Activated CD8-positive, alpha-beta memory T cell treated with anti-CD3 and anti-CD28 coated beads, Interleukin-2, amount 10 ng/mL, durations not matched to agents 7 days and 5 days (primary cell): ENCODE data around the gene AKR1D1. TPM values are rescaled to one million over a fixed set of nuclear protein-coding genes. Genes with fewer than 3 reads are reported as not detected.
"Not testable (repeated sequence)": the region's sequence is repeated elsewhere in the genome, so short reads cannot be mapped to it uniquely, and the experiment has no call there.

ENCODE experiments used
- ATAC-seq: fragments of 150-1000 bp; cut with Tn5 transposase; one replicate; pipeline ENCODE4 v1.10.0; 2021; ENCODE audit warnings: moderate library complexity
- CTCF ChIA-PET: fragments of 350-600 bp; sonication (Branson Sonifier 250); formaldehyde crosslinking; loops from one replicate; lab custom pipeline; 2021; ENCODE audit warnings: antibody characterized with exemption; lab: Charles Lee
- DNase-seq: peaks from one replicate; pipeline ENCODE4 v3.0.0-alpha.2; 2020
- H3K27ac Mint-ChIP-seq: one replicate; pipeline ENCODE4 v1.8.0; 2021; ENCODE audit warnings: mild to moderate bottlenecking, mixed read lengths
- H3K27me3 Mint-ChIP-seq: one replicate; pipeline ENCODE4 v1.8.0; 2021; ENCODE audit warnings: mixed read lengths
- H3K36me3 Mint-ChIP-seq: one replicate; pipeline ENCODE4 v1.8.0; 2021; ENCODE audit warnings: mild to moderate bottlenecking, mixed read lengths
- H3K4me1 Mint-ChIP-seq: one replicate; pipeline ENCODE4 v1.8.0; 2021; ENCODE audit warnings: mixed read lengths
- H3K4me3 Mint-ChIP-seq: one replicate; pipeline ENCODE4 v1.8.0; 2021; ENCODE audit warnings: mild to moderate bottlenecking, moderate library complexity, mixed read lengths
- H3K9me3 Mint-ChIP-seq: one replicate; pipeline ENCODE4 v1.8.0; 2022; ENCODE audit warnings: low read depth, mixed read lengths
- total RNA-seq, 2 experiments: library from RNA; stranded (reverse); gene quantifications; one replicate each; pipeline ENCODE4 v1.2.3, GENCODE V29; 2021

The AKR1D1 gene
- total RNA-seq, 2 experiments from 2014 or later: not detected

DNA sequence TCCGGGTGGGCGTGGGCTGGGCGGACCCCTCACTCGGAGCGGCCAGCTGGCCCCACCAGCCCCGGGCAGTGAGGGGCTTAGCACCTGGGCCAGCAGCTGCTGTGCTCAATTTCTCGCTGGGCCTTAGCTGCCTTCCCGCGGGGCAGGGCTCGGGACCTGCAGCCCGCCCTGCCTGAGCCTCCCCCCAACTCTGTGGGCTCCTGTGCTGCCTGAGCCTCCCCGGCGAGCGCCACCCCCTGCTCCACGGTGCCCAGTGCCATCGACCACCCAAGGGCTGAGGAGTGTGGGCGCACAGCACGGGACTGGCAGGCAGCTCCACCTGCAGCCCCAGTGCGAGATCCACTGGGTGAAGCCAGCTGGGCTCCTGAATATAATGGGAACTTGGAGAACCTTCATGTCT, 70.0 kb downstream of the AKR1D1 start:
- H3K36me3 Mint-ChIP-seq, H3K27ac Mint-ChIP-seq, H3K4me3 Mint-ChIP-seq, CTCF ChIA-PET, DNase-seq, H3K4me1 Mint-ChIP-seq, ATAC-seq, H3K9me3 Mint-ChIP-seq: not testable (repeated sequence)
- H3K27me3 Mint-ChIP-seq: peaks cover 14% of the 10 kb centered on the region

GRCh38 chr7:138146757-138147734, 70.8 kb downstream of the AKR1D1 start:
- H3K4me3 Mint-ChIP-seq, H3K9me3 Mint-ChIP-seq, H3K27ac Mint-ChIP-seq, H3K36me3 Mint-ChIP-seq, H3K4me1 Mint-ChIP-seq, DNase-seq, ATAC-seq, CTCF ChIA-PET: not testable (repeated sequence)
- H3K27me3 Mint-ChIP-seq: peaks cover 14% of the 10 kb centered on the region

DNA sequence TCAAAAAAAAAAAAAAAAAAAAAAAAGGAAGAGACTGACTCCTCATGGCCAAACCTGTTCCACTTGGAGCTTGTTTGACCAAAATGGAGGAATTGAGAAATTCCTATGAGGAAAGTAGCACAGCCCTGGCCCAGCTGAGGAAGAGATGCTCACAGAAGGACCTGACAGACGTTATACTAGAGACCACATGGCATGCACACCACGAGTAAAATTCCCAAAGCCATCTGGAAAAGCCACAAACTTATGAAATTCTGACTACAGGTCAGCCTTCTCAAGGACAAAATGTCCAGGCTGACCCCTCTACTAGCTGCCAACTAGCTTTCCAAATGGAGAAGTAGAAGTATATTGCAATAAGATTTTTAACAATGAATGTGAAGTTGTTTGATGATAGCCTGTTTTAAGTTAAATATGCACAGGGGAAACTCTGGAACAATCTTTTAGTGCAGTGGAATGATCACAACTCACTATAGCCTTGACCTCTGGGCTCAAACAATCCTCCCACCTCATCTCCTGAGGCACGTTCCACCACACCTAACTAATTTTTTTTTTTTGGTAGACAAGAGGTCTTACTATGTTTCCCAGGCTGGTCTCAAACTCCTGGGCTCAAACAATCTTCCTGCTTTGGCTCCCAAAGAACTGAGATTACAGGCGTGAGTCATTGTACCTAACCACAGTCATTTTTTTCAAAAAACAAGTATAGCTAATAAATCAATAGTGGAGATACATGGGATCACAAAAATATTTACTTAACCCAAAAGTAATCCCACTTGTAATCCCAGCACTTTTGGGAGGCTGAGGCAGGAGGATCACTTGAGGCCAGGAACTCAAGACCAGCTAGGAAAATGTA, 75.7 kb downstream of the AKR1D1 start:
- CTCF ChIA-PET: no interaction called here
- peaks cover 3% of the 10 kb centered on the region for H3K4me1 Mint-ChIP-seq
- no peaks in the 10 kb centered on the region for H3K36me3 Mint-ChIP-seq
- H3K27ac Mint-ChIP-seq: no peak overlapping the region
- H3K4me3 Mint-ChIP-seq: no peak overlapping the region
- H3K9me3 Mint-ChIP-seq: no peaks in the 10 kb centered on the region
- no peak for DNase-seq
- ATAC-seq: no peak
- H3K27me3 Mint-ChIP-seq: peaks cover 10% of the 10 kb centered on the region

DNA sequence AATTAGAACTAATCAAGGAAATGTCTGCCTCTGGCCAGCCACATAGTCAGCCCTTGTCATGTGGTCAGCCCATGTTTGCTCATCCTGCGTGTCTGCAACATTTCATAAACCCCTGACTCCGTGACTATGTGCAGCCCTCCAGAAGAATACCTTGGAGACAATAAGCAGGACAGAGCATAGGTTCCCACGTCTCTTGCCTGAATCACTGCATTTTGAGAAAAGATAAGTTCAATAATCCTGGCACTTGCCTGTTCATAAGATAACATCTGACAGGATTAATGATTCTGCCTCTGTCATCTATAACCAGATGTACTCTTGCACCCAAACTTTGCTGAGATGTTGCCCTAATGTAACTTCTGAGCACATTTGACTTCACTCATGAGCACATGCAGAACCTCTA, 78.4 kb downstream of the AKR1D1 start:
- H3K4me3 Mint-ChIP-seq: no peak overlapping the region
- peaks cover 4% of the 10 kb centered on the region for H3K27me3 Mint-ChIP-seq
- no peaks in the 10 kb centered on the region for H3K36me3 Mint-ChIP-seq
- ATAC-seq (no peak), DNase-seq (no peak)
- H3K9me3 Mint-ChIP-seq: no peaks in the 10 kb centered on the region
- CTCF ChIA-PET: interaction anchor here (0.6 to 1.6 kb wide), 2 partner anchors 542 to 584 kb away, joined by 3 to 4 read pairs; no protein-coding TSS in a partner anchor
- no peaks in the 10 kb centered on the region for H3K4me1 Mint-ChIP-seq
- no peak overlapping the region for H3K27ac Mint-ChIP-seq

DNA sequence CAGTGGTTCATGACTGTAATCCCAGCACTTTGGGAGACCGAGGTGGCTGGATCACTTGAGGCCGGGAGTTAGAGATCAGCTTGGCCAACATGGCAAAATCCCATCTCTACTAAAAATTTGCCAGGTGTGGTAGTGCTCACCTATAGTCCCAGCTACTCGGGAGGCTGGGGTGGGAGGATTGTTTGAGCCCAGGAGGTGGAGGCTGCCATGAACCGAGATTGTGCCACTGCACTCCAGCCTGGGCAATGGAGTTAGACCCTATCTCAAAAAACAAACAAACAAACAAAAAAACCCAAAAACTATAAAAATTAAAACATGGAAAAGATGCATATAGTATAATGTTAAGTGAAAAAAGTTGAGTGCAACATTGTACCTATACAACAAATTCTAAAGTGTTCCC, 81.4 kb downstream of the AKR1D1 start:
- CTCF ChIA-PET: no interaction called here
- Mint-ChIP-seq H3K27ac (no peak overlapping the region), H3K4me1 (no peaks in the 10 kb centered on the region), H3K36me3 (no peaks in the 10 kb centered on the region), H3K9me3 (no peaks in the 10 kb centered on the region), H3K27me3 (no peaks in the 10 kb centered on the region), H3K4me3 (no peak overlapping the region)
- ATAC-seq: no peak
- no peak for DNase-seq

DNA sequence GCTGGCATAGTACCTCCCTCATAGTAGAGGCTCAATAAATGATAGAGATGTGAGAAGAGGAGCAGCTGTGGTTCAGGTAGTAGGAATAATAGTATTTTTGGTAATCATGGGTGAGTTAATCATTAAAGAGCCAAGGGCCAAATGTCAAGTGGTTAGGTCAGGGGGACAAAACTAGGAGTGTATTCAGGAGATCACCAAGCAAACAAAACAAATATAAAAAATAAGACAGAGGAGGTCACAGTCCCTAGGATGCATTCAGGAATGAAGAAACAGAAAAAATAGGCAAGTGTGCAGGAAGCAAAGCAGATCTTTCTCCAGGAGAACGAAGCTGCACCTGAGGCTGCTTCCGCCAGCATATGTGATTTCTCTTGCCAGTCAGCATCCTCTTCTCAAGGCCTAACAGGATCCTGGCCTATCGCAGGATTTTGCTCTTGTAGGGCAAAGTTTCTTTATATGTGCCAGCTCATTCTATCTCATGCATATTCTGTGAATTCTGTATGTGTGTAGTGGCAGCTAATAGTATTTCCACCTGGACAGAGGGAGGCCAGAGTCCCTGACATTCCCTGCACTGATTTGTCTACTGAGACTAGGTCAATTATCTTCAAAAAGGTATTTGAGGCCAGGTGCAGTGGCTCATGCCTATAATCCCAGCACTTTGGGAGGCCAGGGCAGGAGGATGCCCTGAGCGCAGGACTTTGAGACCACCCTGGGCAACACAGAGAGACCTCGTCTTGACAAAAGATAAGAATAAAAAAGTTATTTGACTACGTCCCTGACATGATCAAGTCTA, 82.7 kb downstream of the AKR1D1 start:
- no peak overlapping the region for H3K27ac Mint-ChIP-seq
- ATAC-seq (no peak), DNase-seq (no peak)
- H3K36me3 Mint-ChIP-seq: peaks cover 1% of the 10 kb centered on the region
- CTCF ChIA-PET: interaction anchor here (1.0 to 3.5 kb wide), 3 partner anchors 13 to 580 kb away, joined by 3 to 37 read pairs (median 6); no protein-coding TSS in a partner anchor
- H3K4me3 Mint-ChIP-seq: no peak overlapping the region
- no peaks in the 10 kb centered on the region for H3K4me1 Mint-ChIP-seq
- H3K9me3 Mint-ChIP-seq: no peaks in the 10 kb centered on the region
- no peaks in the 10 kb centered on the region for H3K27me3 Mint-ChIP-seq

DNA sequence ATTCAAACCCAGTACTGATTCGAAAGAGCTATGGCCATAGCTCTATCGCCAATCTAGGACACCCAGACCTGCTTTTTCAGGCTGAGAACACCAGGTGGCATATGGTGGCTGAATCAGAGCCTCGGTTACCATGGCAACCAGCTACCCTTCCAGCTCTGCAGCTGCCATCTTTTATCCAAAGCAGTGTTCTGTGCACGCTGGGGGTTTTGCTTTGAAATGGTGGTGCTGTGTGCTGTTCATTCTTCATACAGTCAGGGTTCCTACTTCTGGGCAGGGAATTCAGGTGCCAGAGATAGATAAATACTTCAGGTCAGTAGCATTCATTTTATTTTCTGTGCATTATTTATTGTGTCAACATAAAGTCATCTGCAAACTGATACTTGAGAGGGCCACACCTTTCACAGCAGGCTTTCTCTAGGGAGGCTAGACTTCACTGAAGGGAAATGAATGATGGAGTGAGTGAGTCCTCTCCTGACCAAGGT, 85.4 kb downstream of the AKR1D1 start:
- no peaks in the 10 kb centered on the region for H3K4me1 Mint-ChIP-seq
- H3K9me3 Mint-ChIP-seq: peaks cover 10% of the 10 kb centered on the region
- no peaks in the 10 kb centered on the region for H3K27me3 Mint-ChIP-seq
- CTCF ChIA-PET: interaction anchor here (1.0 to 3.5 kb wide), 8 partner anchors 9 to 713 kb away, joined by 3 to 37 read pairs (median 4); no protein-coding TSS in a partner anchor
- DNase-seq (peak; percentile 86), ATAC-seq (peak; percentile 97)
- H3K27ac Mint-ChIP-seq: no peak overlapping the region
- peaks cover 13% of the 10 kb centered on the region for H3K36me3 Mint-ChIP-seq
- no peak overlapping the region for H3K4me3 Mint-ChIP-seq

- H3K4me1 Mint-ChIP-seq: no peaks in the 10 kb centered on the region
- ATAC-seq (no peak), DNase-seq (no peak)
- no peak overlapping the region for H3K4me3 Mint-ChIP-seq
- H3K27me3 Mint-ChIP-seq: peaks cover 3% of the 10 kb centered on the region
- peaks cover 13% of the 10 kb centered on the region for H3K36me3 Mint-ChIP-seq
- H3K9me3 Mint-ChIP-seq: peaks cover 10% of the 10 kb centered on the region
- no peak overlapping the region for H3K27ac Mint-ChIP-seq
- CTCF ChIA-PET: interaction anchor here (1.0 to 3.5 kb wide), 7 partner anchors 9 to 712 kb away, joined by 3 to 37 read pairs (median 4); no protein-coding TSS in a partner anchor
These were observed 86.0 kb downstream of the AKR1D1 start for GRCh38 chr7:138162236-138162635.

- ATAC-seq: no peak
- peaks cover 12% of the 10 kb centered on the region for H3K9me3 Mint-ChIP-seq
- no peaks in the 10 kb centered on the region for H3K4me1 Mint-ChIP-seq
- H3K27ac Mint-ChIP-seq: no peak overlapping the region
- CTCF ChIA-PET: interaction anchor here (0.7 kb wide), 1 partner anchor 575 kb away, joined by 3 read pairs; no protein-coding TSS in a partner anchor
- H3K27me3 Mint-ChIP-seq: peaks cover 9% of the 10 kb centered on the region
- peaks cover 13% of the 10 kb centered on the region for H3K36me3 Mint-ChIP-seq
- DNase-seq: no peak
- no peak overlapping the region for H3K4me3 Mint-ChIP-seq
These were observed 87.5 kb downstream of the AKR1D1 start for GRCh38 chr7:138163800-138164199.

GRCh38 chr7:138164804-138165203, 88.5 kb downstream of the AKR1D1 start:
- DNase-seq: no peak
- Mint-ChIP-seq H3K4me1 (peaks cover 4% of the 10 kb centered on the region), H3K27ac (no peak overlapping the region), H3K4me3 (no peak overlapping the region), H3K9me3 (peaks cover 12% of the 10 kb centered on the region), H3K27me3 (peaks cover 17% of the 10 kb centered on the region), H3K36me3 (peaks cover 13% of the 10 kb centered on the region)
- no peak for ATAC-seq
- CTCF ChIA-PET: interaction anchor here (0.7 kb wide), 1 partner anchor 562 kb away, joined by 3 read pairs; no protein-coding TSS in a partner anchor

DNA sequence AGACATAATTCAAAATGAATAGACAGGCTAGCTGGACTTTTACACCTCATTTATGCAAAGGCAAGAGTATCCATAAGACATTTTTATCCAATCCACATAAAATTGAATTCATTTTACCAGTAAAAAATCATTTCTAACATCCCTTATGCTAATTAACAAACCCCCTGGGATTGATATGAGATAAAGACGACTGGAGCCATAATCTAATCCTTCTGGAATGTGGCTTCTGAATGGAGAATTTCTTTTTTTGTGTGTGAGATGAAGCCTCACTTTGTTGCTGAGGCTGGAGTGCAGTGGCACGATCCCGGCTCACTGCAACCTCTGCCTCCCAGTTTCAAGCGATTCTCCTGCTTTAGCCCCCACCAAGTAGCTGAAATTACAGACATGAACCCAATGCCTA, 90.4 kb downstream of the AKR1D1 start:
- CTCF ChIA-PET: interaction anchor here (2.5 kb wide), 1 partner anchor 572 kb away, joined by 12 read pairs; no protein-coding TSS in a partner anchor
- ATAC-seq: no peak
- Mint-ChIP-seq H3K27me3 (peaks cover 27% of the 10 kb centered on the region), H3K36me3 (peaks cover 14% of the 10 kb centered on the region), H3K9me3 (peaks cover 12% of the 10 kb centered on the region), H3K4me3 (no peak overlapping the region), H3K4me1 (peaks cover 16% of the 10 kb centered on the region), H3K27ac (no peak overlapping the region)
- DNase-seq: no peak

DNA sequence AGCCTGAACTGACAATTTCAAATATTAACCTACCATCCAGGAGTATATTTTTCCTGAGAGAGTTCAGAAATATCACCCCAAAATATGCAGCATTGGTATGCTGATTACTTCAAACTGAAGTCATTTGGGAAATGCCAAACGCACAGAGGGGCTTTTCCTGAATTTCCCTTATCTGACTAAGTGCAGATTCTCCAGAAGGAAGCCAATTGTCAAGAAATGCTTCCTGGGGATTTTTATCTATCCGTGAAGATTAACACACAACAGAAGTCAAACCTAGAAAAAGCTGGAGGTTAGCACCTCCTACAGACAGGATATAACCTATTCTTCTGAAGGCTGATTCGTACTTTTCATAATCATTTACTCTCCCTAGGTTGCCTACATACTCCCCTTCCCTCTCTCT, 91.0 kb downstream of the AKR1D1 start:
- CTCF ChIA-PET: interaction anchor here (2.5 kb wide), 1 partner anchor 572 kb away, joined by 12 read pairs; no protein-coding TSS in a partner anchor
- peaks cover 14% of the 10 kb centered on the region for H3K36me3 Mint-ChIP-seq
- H3K4me1 Mint-ChIP-seq: peaks cover 16% of the 10 kb centered on the region
- peaks cover 12% of the 10 kb centered on the region for H3K9me3 Mint-ChIP-seq
- H3K27me3 Mint-ChIP-seq: peaks cover 27% of the 10 kb centered on the region
- no peak for DNase-seq
- no peak overlapping the region for H3K27ac Mint-ChIP-seq
- no peak for ATAC-seq
- H3K4me3 Mint-ChIP-seq: no peak overlapping the region
